Stimulated activated CD4-positive, alpha-beta T cell treated with anti-CD3 and anti-CD28 coated beads, Interleukin-4, amount 100 ng/mL, for 4 hours (primary cell): ENCODE data around the gene GOLGA7B.
"Not testable (repeated sequence)": the region's sequence is repeated elsewhere in the genome, so short reads cannot be mapped to it uniquely, and the experiment has no call there.

Experiments
- DNase-seq, 2 experiments: peaks; one replicate each; pipeline ENCODE4 v3.0.0-alpha.2; 2020

GOLGA7B gene

GRCh38 chr10:97836446-97836845 lies 13.2 kb upstream of the GOLGA7B start:
- DNase-seq: no peak

GRCh38 chr10:97838091-97838490 lies 11.6 kb upstream of the GOLGA7B start:
- no peak for DNase-seq

DNA sequence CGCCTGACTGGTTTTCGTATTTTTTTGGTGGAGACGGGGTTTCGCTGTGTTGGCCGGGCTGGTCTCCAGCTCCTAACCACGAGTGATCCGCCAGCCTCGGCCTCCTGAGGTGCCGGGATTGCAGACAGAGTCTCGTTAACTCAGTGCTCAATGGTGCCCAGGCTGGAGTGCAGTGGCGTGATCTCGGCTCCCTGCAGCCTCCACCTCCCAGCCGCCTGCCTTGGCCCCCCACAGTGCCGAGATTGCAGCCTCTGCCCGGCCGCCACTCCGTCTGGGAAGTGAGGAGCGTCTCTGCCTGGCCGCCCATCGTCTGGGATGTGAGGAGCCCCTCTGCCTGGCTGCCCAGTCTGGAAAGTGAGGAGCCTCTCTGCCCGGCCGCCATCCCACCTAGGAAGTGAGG lies 8.5 kb upstream of the GOLGA7B start:
- not testable (repeated sequence) for DNase-seq

DNA sequence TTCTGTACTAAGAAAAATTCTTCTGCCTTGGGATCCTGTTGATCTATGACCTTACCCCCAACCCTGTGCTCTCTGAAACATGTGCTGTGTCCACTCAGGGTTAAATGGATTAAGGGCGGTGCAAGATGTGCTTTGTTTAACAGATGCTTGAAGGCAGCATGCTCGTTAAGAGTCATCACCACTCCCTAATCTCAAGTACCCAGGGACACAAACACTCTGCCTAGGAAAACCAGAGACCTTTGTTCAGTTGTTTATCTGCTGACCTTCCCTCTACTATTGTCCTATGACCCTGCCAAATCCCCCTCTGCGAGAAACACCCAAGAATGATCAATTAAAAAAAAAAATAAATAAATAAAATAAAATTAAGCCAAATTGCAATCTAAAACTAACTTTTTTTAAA lies 7.5 kb upstream of the GOLGA7B start:
- not testable (repeated sequence) for DNase-seq

DNA sequence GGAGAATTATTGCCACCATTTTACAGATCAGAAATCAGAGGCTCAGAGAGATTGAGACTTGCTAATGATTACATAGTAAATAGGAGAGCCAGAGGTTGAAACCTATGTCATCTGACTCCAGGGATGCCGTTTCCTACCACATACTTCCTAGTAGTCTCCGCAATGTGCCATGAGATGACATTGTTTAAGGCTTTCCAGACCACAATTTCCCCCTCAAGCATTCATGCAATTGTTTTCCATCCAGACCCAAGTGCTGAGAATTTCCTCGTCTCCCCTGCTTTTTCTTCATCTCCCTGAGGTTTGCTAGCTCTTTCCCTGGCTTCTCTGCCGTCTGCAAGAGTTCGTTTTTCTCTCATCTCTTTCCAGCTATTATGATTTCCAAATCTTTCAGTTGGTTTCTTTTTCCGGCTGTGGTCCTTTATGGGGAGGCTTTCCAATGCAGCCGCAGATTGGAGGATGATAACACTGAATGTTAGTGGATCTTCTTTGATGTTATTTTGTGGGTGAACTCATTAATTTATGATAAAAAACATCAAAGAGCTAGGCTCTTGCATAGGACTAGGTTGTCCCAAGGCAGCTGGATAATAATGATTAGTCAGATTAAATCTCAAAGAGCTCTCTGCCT lies 6.9 kb upstream of the GOLGA7B start:
- no peak for DNase-seq

- DNase-seq: no peak
These were observed 6.4 kb upstream of the GOLGA7B start for GRCh38 chr10:97843281-97843671.

DNA sequence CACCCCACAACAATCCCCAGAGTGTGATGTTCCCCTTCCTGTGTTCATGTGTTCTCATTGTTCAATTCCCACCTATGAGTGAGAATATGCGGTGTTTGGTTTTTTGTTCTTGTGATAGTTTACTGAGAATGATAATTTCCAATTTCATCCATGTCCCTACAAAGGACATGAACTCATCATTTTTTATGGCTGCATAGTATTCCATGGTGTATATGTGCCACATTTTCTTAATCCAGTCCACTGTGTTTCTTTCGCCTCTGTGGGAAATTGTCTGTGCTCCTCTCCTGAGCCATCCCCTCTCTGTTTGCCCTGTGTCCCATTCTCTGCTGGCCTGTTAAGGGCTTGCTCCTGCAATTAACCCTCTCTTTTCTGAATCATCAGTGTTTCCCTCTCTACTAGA lies 5.7 kb upstream of the GOLGA7B start:
- not testable (repeated sequence) for DNase-seq

DNA sequence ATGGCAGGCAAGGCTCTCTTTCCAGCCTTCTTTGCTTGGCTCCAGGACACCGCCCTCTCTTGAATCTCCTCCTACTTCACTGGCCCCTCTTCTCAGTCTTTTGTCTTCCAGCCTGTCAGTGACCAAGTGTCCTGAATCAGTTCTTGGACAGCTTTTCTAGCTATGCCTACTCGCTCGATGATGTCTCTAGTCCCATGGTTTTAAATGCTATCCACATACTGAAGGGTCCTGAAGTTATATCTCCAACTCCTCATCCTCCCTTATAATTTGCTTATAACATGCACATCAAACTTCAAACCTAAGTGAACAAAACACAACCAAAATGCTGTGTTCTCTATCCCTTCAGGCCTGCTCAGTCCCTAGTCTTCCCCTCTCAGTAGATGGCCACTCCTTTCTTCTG lies 5.0 kb upstream of the GOLGA7B start:
- no peak for DNase-seq

DNA sequence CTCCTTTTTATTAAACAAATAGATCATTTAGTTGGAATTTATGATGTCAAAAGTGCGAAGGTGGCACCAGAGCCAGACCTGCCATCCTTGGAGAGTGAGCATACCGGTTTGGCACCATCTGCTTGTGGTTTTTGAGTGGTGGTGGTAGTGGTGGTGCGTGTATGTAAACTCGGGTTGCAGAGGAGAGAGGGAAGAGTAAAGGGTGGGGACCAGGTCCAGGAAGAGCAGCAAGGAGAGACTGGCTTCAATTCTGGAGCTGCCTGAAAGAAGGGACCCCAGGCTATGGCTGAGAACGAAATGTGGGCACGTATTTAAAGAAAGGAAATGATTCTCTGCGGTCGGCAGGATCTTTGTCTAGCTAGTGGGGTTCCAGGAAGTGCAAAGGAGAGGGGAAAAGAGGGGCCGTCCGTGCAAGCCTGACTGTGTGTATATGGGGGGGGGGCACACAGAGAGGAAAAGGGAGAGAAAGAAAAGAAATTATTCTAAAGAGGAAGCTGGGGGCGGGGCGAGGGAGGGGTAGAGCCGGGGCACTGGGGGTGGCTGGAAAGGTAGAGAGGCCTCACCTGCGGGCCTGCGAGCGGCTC lies 448 bp upstream of the GOLGA7B start:
- DNase-seq: no peak

GRCh38 chr10:97850446-97850845 lies 803 bp downstream of the GOLGA7B start:
- DNase-seq: no peak

GRCh38 chr10:97851341-97852001 lies 1.8 kb downstream of the GOLGA7B start:
- peak in 1 of 2 experiments; percentile 27 for DNase-seq

GRCh38 chr10:97852277-97852676 lies 2.6 kb downstream of the GOLGA7B start:
- DNase-seq: no peak

DNA sequence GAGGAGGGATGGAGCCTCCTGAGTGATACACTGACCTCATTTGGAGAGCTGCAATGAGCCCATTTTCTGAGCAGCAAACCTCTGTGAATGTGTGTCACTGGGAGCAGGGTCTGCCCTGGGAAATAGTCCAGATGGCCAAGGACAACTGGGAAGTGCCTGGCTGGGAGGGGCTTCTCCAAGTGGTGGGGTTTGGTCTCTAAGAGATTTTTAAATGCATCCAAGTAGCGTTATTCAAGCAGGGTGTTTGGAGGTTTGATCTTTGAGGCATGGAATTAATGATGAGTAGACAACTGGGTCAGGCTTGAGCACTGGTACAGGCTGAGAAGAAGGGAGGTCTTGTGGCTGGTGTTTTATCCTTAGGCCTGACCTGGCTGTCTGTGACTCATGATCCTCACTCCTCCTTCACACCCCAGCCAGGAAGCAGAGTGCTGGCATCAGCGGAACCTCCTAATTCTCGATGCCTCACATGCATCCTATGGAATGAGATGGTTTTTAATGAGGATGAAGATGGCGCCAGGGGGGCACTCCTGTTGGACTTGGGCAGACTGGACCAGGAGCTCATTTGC lies 3.3 kb downstream of the GOLGA7B start:
- no peak for DNase-seq

- DNase-seq: no peak
These were observed 5.1 kb downstream of the GOLGA7B start for GRCh38 chr10:97854743-97855142.

DNA sequence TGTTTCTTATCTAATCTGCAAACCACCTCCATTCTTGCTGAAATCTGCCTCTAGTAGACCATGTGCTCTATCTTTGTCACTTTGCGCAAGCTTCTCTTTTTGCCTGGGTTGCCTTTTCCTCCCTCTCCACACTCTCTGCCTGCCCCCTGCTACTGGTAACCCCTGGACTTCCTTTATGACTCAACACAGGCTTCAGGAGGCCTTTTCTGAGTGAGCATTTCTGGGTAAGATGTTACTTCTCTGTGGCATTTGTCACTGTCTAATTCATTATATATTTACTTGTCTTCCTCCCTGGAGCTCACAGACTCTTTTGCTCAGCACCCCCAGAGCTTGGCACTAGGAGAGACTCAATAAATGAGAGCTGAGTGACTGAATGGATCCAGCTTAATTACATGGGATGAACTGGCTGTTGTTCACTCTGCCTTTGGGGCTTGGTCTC lies 8.4 kb downstream of the GOLGA7B start:
- DNase-seq: no peak

DNA sequence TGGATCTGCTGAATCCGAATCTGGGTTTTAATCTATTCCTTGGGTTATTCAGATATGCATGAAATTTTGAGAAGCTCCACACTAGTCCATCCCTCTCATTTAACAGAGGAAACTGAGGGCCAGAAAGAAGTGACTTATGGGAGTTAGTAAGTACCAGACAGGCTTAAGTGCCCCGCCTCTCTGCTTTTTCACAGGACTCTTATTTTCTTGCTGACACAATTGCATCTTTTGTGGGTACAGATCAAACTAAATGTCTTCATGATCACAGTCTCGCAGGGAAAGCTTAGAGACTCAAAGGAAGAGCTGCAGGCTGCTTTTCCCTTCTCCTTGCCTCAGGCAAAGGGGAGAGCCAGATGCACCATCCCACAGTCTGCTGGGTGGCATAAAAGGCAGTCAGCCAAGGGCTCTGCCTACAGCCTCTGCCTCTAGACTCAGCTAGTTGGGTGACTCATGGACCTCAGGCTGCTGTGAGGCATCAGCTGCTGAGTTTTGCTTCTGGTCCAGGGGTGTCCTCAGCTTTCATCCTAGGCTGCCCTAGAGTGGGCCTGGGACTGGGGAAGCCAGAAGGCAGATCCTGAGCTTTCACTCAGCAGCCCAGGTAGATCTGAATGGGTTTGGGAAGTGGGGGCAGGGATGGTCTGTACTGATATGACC lies 11.6 kb downstream of the GOLGA7B start:
- no peak for DNase-seq

- no peak for DNase-seq
These were observed 12.3 kb downstream of the GOLGA7B start for GRCh38 chr10:97861924-97862323.

- DNase-seq: no peak
These were observed 14.2 kb downstream of the GOLGA7B start for GRCh38 chr10:97863808-97864207.

GRCh38 chr10:97865488-97865887 lies 15.8 kb downstream of the GOLGA7B start:
- no peak for DNase-seq

DNA sequence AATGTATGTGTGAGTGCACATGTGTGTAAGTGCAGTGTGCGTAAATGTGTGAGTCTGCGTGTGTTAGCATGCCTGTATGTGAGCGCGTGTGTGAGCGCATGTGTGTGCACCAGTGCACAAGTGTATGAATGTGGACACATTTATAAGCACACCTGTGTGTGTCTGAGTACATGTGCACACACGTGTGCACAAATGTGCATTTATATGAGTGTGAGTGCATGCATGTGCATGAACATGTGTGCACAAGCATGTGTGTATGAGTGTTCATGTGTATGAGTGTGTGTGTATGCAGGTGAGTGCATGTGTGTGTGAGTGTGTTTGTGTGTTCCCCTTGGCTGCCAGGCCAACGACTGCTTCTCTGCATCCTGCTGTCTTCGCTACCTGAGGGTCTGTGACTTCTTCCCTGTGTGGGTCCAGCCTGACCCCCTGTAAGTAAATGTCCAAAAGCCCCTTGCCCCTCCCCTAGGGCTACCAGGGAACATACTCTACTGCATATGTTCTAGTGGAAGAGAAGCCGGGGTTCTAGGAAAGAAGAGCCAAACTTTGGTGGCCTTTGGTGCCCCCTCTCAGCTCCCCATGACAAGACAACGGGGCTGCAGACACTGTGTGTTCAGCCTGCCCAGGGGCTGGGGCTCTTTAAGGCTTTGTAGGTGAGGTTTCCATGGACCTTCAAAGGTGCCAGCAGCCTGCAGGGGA lies 17.0 kb downstream of the GOLGA7B start:
- no peak for DNase-seq

GRCh38 chr10:97867220-97867800 lies 17.7 kb downstream of the GOLGA7B start:
- no peak for DNase-seq

DNA sequence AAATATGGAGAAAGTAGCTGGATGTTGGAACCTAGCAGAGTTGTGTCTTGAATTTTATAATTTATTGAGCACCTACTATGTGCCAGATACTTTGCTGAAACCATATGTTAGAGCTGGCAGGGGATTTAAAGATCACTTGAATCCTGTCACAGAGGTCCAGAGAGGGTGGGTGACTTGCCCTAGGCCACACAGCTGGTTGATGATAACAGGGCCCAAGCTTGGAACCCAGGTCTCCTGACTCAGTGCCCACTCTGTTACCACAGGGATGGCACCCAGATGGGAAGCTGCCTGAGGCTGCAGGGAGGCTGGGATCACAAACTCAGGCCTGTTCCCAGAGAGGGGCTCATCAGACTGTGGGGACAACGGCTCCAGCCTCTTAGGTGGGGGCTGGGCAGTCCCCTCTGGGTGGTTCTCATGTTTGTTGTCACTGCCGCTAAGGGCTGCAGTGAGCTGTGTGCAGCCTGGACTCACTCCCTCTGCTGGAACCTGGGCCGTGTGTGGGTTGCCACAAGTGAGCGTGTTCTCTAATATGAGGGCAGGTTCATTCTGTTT lies 18.6 kb downstream of the GOLGA7B start:
- DNase-seq: no peak
